Endometrial microvascular endothelial cells (primary cell): ENCODE measurements around the gene LRP11. TPM values are rescaled to one million over a fixed set of nuclear protein-coding genes. Genes with fewer than 3 reads are reported as not detected.
"Not testable (repeated sequence)": the region's sequence is repeated elsewhere in the genome, so short reads cannot be mapped to it uniquely, and the experiment has no call there.

Experiments used
- in situ Hi-C: cut with HindIII; loops from 2 replicates; pipeline ENCODE4 v1.10.0; 2017; ENCODE audit warnings: low sequenced_read_pairs, low pct_unique_long_range_greater_than_20kb; ENCODE audit errors: inconsistent ontology term
- total RNA-seq: library from RNA; depleted of rRNA; stranded (reverse); fragments of >200 nt; gene quantifications from one replicate; pipeline ENCODE4 v1.2.3, GENCODE V29; 2015; ENCODE audit errors: inconsistent ontology term

Gene LRP11
- 16.8 TPM for total RNA-seq

GRCh38 chr6:149863698-149864577, at the start of gene LRP11:
TSS of gene LRP11 (minus strand) at chr6:149864359. CDS start at chr6:149864020, 339 bp downstream.
- in situ Hi-C loops = no loop called here

GRCh38 chr6:149913540-149914240, 49.5 kb upstream of the LRP11 start:
- in situ Hi-C loops = no loop called here

GRCh38 chr6:149913085-149913484, 48.9 kb upstream of the LRP11 start:
- in situ Hi-C loops = no loop called here

GRCh38 chr6:149912680-149913079, 48.5 kb upstream of the LRP11 start:
- in situ Hi-C loops = not testable (repeated sequence)

GRCh38 chr6:149910721-149911151, 46.6 kb upstream of the LRP11 start:
- in situ Hi-C loops = no loop called here

- in situ Hi-C loops = no loop called here
Measured at GRCh38 chr6:149909701-149910470, 45.7 kb upstream of the LRP11 start.

- in situ Hi-C loops = not testable (repeated sequence)
Measured at GRCh38 chr6:149908480-149908879, 44.3 kb upstream of the LRP11 start.

- in situ Hi-C loops = no loop called here
Measured at GRCh38 chr6:149907317-149907716, 43.2 kb upstream of the LRP11 start.

GRCh38 chr6:149906405-149906804, 42.2 kb upstream of the LRP11 start:
- in situ Hi-C loops = no loop called here

GRCh38 chr6:149905911-149906371, 41.8 kb upstream of the LRP11 start:
- in situ Hi-C loops = no loop called here

GRCh38 chr6:149905371-149905910, 41.3 kb upstream of the LRP11 start:
- in situ Hi-C loops = no loop called here

- in situ Hi-C loops = no loop called here
Measured at GRCh38 chr6:149904661-149905370, 40.7 kb upstream of the LRP11 start.

GRCh38 chr6:149903938-149904611, 39.9 kb upstream of the LRP11 start:
- in situ Hi-C loops = no loop called here

- in situ Hi-C loops = no loop called here
Measured at GRCh38 chr6:149901444-149902140, 37.4 kb upstream of the LRP11 start.

GRCh38 chr6:149900620-149901443, 36.7 kb upstream of the LRP11 start:
- in situ Hi-C loops = no loop called here

GRCh38 chr6:149899926-149900619, 35.9 kb upstream of the LRP11 start:
- in situ Hi-C loops = no loop called here
